ENCODE measurements around the gene SLC9A2. TPM values are rescaled to one million over a fixed set of nuclear protein-coding genes. Genes with fewer than 3 reads are reported as not detected.

Gene SLC9A2
- total RNA-seq, 1 donor from 2014 or later, result not detected

GRCh38 chr2:102686479-102687439, 67.4 kb downstream of the SLC9A2 start:
- Histone ChIP-seq H3K4me2 (no peak overlapping the region), H3K36me3 (no peaks in the 10 kb centered on the region), H2AFZ (replicated peaks) (no peak overlapping the region), H3K4me1 (no peaks in the 10 kb centered on the region), H3K9ac (no peak overlapping the region), H3K79me2 (ENCODE audit: low read depth) (no peaks in the 10 kb centered on the region), H3F3A (ENCODE audit: low read depth) (no peaks in the 10 kb centered on the region), H3K27me3 (no peaks in the 10 kb centered on the region), H4K20me1 (ENCODE audit: low read depth) (no peaks in the 10 kb centered on the region), H3K4me3 (no peak overlapping the region), H3K27ac (no peak overlapping the region), H3K9me3 (ENCODE audit: low read depth) (no peaks in the 10 kb centered on the region)
- Mint-ChIP-seq H3K4me3 (no peak overlapping the region), H3K27ac (no peak overlapping the region), H3K27me3 (ENCODE audit: insufficient read depth, low read depth) (no peaks in the 10 kb centered on the region), H3K36me3 (no peaks in the 10 kb centered on the region), H3K9me3 (no peaks in the 10 kb centered on the region), H3K4me1 (no peaks in the 10 kb centered on the region)
- no peak for DNase-seq (ENCODE audit: low spot score)
- TF ChIP-seq CTCF (IDR thresholded peaks at IDR 0.05) (no peak), EZH2 (IDR thresholded peaks at IDR 0.05) (no peak), EZH2phosphoT487 (IDR thresholded peaks at IDR 0.05) (no peak)

DNA sequence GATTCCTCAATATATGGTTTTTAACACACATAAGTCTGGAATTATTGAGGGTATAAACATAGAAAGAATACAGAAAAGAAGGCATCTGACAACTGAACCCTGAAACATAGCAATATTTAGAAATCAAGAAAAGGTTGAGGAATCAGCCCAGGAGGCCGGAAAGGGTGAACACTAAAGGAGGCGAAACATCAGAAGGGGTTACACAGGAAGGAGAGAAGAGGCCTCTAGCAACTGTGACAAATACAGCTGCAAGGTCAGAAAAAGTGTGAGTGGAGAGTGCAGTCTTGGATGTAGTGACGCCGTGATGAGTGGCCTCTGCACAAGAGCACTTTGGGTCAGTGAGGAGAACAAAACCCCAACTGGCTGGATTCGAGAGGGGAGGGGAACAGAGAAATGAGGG, 70.7 kb downstream of the SLC9A2 start:
- Histone ChIP-seq H3K27me3 (no peaks in the 10 kb centered on the region), H3K79me2 (ENCODE audit: low read depth) (no peaks in the 10 kb centered on the region), H3K4me2 (no peak overlapping the region), H3K27ac (no peak overlapping the region), H3K9ac (no peak overlapping the region), H4K20me1 (ENCODE audit: low read depth) (no peaks in the 10 kb centered on the region), H3K36me3 (no peaks in the 10 kb centered on the region), H3K4me3 (no peak overlapping the region), H3K4me1 (no peaks in the 10 kb centered on the region), H3F3A (ENCODE audit: low read depth) (no peaks in the 10 kb centered on the region), H3K9me3 (ENCODE audit: low read depth) (no peaks in the 10 kb centered on the region), H2AFZ (replicated peaks) (no peak overlapping the region)
- Mint-ChIP-seq H3K4me3 (no peak overlapping the region), H3K27ac (no peak overlapping the region), H3K27me3 (ENCODE audit: insufficient read depth, low read depth) (no peaks in the 10 kb centered on the region), H3K9me3 (no peaks in the 10 kb centered on the region), H3K4me1 (no peaks in the 10 kb centered on the region), H3K36me3 (no peaks in the 10 kb centered on the region)
- TF ChIP-seq EZH2phosphoT487 (IDR thresholded peaks at IDR 0.05), result no peak
- TF ChIP-seq EZH2 (IDR thresholded peaks at IDR 0.05), result no peak
- TF ChIP-seq CTCF (IDR thresholded peaks at IDR 0.05), result no peak
- no peak for DNase-seq (ENCODE audit: low spot score)

DNA sequence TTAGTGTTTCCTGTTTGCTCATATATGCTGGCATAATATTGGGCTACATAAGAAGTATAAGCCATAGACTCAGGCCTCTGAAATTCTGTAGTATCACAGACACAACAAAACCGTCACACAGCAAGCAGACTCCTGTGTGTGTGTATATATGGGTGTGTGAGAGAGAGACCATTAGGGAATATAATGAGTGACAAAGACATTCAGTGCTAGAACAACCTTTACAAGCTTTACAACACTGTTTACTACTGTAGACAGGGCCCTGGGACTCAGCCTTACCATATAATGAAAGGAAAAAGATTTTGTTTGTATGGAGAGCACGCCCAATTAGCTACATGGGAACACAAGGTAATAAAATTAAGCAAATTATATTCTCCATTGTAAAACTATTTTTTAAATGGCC, 77.1 kb downstream of the SLC9A2 start:
- Histone ChIP-seq H3K4me1 (no peaks in the 10 kb centered on the region), H3K9me3 (ENCODE audit: low read depth) (no peaks in the 10 kb centered on the region), H3K4me2 (no peak overlapping the region), H3K27me3 (no peaks in the 10 kb centered on the region), H3K36me3 (no peaks in the 10 kb centered on the region), H4K20me1 (ENCODE audit: low read depth) (no peaks in the 10 kb centered on the region), H3K9ac (no peak overlapping the region), H2AFZ (replicated peaks) (no peak overlapping the region), H3K4me3 (no peak overlapping the region), H3F3A (ENCODE audit: low read depth) (no peaks in the 10 kb centered on the region), H3K27ac (no peak overlapping the region), H3K79me2 (ENCODE audit: low read depth) (no peaks in the 10 kb centered on the region)
- H3K4me1 Mint-ChIP-seq, result no peaks in the 10 kb centered on the region
- TF ChIP-seq EZH2 (IDR thresholded peaks at IDR 0.05), result no peak
- no peak for TF ChIP-seq EZH2phosphoT487 (IDR thresholded peaks at IDR 0.05)
- no peak for TF ChIP-seq CTCF (IDR thresholded peaks at IDR 0.05)
- no peak for DNase-seq (ENCODE audit: low spot score)
- no peaks in the 10 kb centered on the region for H3K9me3 Mint-ChIP-seq
- H3K36me3 Mint-ChIP-seq, result no peaks in the 10 kb centered on the region
- no peaks in the 10 kb centered on the region for H3K27me3 Mint-ChIP-seq (ENCODE audit: insufficient read depth, low read depth)
- no peak overlapping the region for H3K4me3 Mint-ChIP-seq
- no peak overlapping the region for H3K27ac Mint-ChIP-seq

All from neural progenitor cell (in vitro differentiated cells).